ENCODE results near the gene TPP1. TPM values are rescaled to one million over a fixed set of nuclear protein-coding genes. Genes with fewer than 3 reads are reported as not detected.

The TPP1 gene
- total and polyA plus RNA-seq, 2 of the 13 experiments (the other 11 are each of a cell fraction or from before 2014, with no cell fraction given), result 13.9 to 74.6 TPM

GRCh38 chr11:6654281-6655019 is 35.2 kb upstream of the TPP1 start (continued):
- TF ChIP-seq ZNF512B (CRISPR knock-in tag; IDR thresholded peaks at IDR 0.05; ENCODE audit: borderline replicate concordance) (peak; percentile 72; the same call in 1 of the 2 replicates), TBX2 (CRISPR knock-in tag; IDR thresholded peaks at IDR 0.05; ENCODE audit: borderline replicate concordance) (peak; percentile 75), TARDBP (CRISPR knock-in tag; IDR thresholded peaks at IDR 0.05) (no peak), MAZ (IDR thresholded peaks at IDR 0.05; ENCODE audit: borderline replicate concordance, low read depth, low read length) (no peak), MAZ (CRISPR knock-in tag; IDR thresholded peaks at IDR 0.05; ENCODE audit: low read depth) (0 out of 2 replicates have a peak, but pooled peaks have one; percentile 37), TERF1 (CRISPR knock-in tag; IDR thresholded peaks at IDR 0.05) (no peak), ZNF142 (CRISPR knock-in tag; IDR thresholded peaks at IDR 0.05) (no peak), ERF (CRISPR knock-in tag; IDR thresholded peaks at IDR 0.05) (no peak)
- TF ChIP-seq, protein P1, sequence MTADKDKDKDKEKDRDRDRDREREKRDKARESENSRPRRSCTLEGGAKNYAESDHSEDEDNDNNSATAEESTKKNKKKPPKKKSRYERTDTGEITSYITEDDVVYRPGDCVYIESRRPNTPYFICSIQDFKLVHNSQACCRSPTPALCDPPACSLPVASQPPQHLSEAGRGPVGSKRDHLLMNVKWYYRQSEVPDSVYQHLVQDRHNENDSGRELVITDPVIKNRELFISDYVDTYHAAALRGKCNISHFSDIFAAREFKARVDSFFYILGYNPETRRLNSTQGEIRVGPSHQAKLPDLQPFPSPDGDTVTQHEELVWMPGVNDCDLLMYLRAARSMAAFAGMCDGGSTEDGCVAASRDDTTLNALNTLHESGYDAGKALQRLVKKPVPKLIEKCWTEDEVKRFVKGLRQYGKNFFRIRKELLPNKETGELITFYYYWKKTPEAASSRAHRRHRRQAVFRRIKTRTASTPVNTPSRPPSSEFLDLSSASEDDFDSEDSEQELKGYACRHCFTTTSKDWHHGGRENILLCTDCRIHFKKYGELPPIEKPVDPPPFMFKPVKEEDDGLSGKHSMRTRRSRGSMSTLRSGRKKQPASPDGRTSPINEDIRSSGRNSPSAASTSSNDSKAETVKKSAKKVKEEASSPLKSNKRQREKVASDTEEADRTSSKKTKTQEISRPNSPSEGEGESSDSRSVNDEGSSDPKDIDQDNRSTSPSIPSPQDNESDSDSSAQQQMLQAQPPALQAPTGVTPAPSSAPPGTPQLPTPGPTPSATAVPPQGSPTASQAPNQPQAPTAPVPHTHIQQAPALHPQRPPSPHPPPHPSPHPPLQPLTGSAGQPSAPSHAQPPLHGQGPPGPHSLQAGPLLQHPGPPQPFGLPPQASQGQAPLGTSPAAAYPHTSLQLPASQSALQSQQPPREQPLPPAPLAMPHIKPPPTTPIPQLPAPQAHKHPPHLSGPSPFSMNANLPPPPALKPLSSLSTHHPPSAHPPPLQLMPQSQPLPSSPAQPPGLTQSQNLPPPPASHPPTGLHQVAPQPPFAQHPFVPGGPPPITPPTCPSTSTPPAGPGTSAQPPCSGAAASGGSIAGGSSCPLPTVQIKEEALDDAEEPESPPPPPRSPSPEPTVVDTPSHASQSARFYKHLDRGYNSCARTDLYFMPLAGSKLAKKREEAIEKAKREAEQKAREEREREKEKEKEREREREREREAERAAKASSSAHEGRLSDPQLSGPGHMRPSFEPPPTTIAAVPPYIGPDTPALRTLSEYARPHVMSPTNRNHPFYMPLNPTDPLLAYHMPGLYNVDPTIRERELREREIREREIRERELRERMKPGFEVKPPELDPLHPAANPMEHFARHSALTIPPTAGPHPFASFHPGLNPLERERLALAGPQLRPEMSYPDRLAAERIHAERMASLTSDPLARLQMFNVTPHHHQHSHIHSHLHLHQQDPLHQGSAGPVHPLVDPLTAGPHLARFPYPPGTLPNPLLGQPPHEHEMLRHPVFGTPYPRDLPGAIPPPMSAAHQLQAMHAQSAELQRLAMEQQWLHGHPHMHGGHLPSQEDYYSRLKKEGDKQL (CRISPR knock-in tag; IDR thresholded peaks at IDR 0.05; ENCODE audit: low read depth), result peak; percentile 90
- TF ChIP-seq, protein P2, sequence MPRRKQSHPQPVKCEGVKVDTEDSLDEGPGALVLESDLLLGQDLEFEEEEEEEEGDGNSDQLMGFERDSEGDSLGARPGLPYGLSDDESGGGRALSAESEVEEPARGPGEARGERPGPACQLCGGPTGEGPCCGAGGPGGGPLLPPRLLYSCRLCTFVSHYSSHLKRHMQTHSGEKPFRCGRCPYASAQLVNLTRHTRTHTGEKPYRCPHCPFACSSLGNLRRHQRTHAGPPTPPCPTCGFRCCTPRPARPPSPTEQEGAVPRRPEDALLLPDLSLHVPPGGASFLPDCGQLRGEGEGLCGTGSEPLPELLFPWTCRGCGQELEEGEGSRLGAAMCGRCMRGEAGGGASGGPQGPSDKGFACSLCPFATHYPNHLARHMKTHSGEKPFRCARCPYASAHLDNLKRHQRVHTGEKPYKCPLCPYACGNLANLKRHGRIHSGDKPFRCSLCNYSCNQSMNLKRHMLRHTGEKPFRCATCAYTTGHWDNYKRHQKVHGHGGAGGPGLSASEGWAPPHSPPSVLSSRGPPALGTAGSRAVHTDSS (CRISPR knock-in tag; conservative IDR thresholded peaks at IDR 0.05), result no peak

All from HepG2 (cell line).